LNCAP (cell line): ENCODE data around the gene CPM.

ENCODE experiments used
- CTCF ChIP-seq: fragments of 450-650 bp; IDR thresholded peaks from 2 replicates; pipeline ENCODE4 v1.5.1; 2017; ENCODE audit warnings: mild to moderate bottlenecking

Gene CPM

GRCh38 chr12:68953536-68953935, 20.6 kb upstream of the CPM start:
- TF ChIP-seq CTCF, result no peak

DNA sequence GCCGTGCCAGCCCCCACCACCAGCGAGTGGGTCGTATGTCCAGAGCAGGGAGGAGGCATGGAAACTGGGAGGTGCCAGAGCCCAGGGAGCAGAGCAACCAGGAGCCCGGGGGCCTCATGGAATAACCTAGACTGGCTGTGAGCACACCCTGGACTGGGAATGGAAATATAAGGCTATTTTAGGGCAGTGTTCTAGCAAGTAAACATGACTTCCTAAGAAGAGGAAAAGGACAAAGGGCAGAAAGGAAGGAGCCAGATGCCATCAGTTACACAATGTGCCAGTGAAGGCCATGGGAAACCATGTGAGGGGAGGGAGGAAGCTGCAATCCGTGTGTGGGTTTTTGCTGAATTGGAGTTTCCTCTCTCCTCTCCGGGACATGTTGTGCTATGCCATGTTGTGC, 18.7 kb upstream of the CPM start:
- TF ChIP-seq CTCF, result no peak

- TF ChIP-seq CTCF, result no peak
Observed at GRCh38 chr12:68950511-68950910, 17.5 kb upstream of the CPM start.

- TF ChIP-seq CTCF, result no peak
Observed at GRCh38 chr12:68945255-68945654, 12.3 kb upstream of the CPM start.

GRCh38 chr12:68944296-68945076, 11.5 kb upstream of the CPM start:
- no peak for TF ChIP-seq CTCF

DNA sequence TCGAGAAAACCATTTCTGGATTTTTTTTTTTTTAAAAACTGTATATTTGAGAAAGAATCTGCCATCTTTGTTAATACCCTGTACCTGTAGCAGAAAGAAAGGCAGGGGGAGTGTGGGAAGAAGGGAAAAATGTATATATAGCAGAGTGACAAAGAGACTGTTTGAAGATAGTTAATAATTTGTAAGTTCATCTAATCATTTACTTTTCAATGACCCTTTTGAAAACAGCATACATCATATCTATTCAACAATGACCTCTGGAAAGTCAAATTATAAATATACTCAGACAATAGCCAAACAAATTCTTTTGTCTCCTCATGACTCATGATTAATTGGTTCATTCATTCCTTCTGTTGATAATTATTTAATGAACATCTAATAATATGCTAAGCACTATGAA, 10.9 kb upstream of the CPM start:
- TF ChIP-seq CTCF, result no peak

GRCh38 chr12:68940731-68941130, 7.8 kb upstream of the CPM start:
- no peak for TF ChIP-seq CTCF

- TF ChIP-seq CTCF, result no peak
Observed at GRCh38 chr12:68939505-68939904, 6.5 kb upstream of the CPM start.
